Keratinocyte (primary cell): ENCODE measurements around the gene HEMK1. TPM values are rescaled to one million over a fixed set of nuclear protein-coding genes. Genes with fewer than 3 reads are reported as not detected.

Experiments
- DNase-seq: peaks from one replicate; pipeline ENCODE4 v3.0.0-alpha.2; 2011; ENCODE audit warnings: low read depth, missing footprints, low spot score
- FAIRE-seq: peaks from 2 replicates; lab custom pipeline; 2011; peaks lifted over from hg19 to GRCh38; lab: Jason Lieb, UNC
- H2AFZ ChIP-seq: 2 replicates; pipeline ENCODE4 v1.6.0; 2012; ENCODE audit warnings: low read length, control low read depth, inconsistent platforms; ENCODE audit not compliant: control insufficient read depth
- H3K27ac ChIP-seq: 2 replicates; pipeline ENCODE4 v1.5.1; 2011; ENCODE audit warnings: low read length; ENCODE audit not compliant: control insufficient read depth, insufficient read depth
- H3K27me3 ChIP-seq: 3 replicates; pipeline ENCODE4 v1.6.0; 2011; ENCODE audit warnings: low read length; ENCODE audit not compliant: control insufficient read depth, insufficient read depth; ENCODE audit errors: extremely low read depth
- H3K36me3 ChIP-seq, 2 experiments: 2 replicates in 1 of 2; 3 replicates in 1 of 2; pipeline ENCODE4 v1.5.1; 2011; ENCODE audit warnings: low read length in 2 of 2, mild to moderate bottlenecking in 1 of 2; ENCODE audit not compliant: control insufficient read depth in 2 of 2, insufficient read depth in 2 of 2; ENCODE audit errors: extremely low read depth in 1 of 2
- H3K4me1 ChIP-seq: 3 replicates; pipeline ENCODE4 v1.5.1; 2011; ENCODE audit warnings: low read length; ENCODE audit not compliant: control insufficient read depth, insufficient read depth; ENCODE audit errors: extremely low read depth
- H3K4me2 ChIP-seq: 3 replicates; pipeline ENCODE4 v1.6.0; 2011; ENCODE audit warnings: low read depth, low read length; ENCODE audit not compliant: control insufficient read depth, insufficient read depth; ENCODE audit errors: extremely low read depth
- H3K4me3 ChIP-seq, 3 experiments: fragments of 200-600 bp in 1 of 3; sonication (generic) in 1 of 3; 2 replicates in 2 of 3; 3 replicates in 1 of 3; pipeline ENCODE4 v1.5.1; 2011 to 2016; ENCODE audit warnings: low read length in 3 of 3, mild to moderate bottlenecking in 3 of 3, control low read depth in 2 of 3, inconsistent platforms in 1 of 3, low read depth in 1 of 3, mixed read lengths in 1 of 3, mixed run types in 1 of 3, moderate library complexity in 1 of 3; ENCODE audit not compliant: control insufficient read depth in 2 of 3, insufficient read depth in 2 of 3; ENCODE audit errors: extremely low read depth in 1 of 3
- H3K79me2 ChIP-seq: 2 replicates; pipeline ENCODE4 v1.6.0; 2012; ENCODE audit warnings: low read length; ENCODE audit not compliant: control insufficient read depth, insufficient read depth
- H3K9ac ChIP-seq: 3 replicates; pipeline ENCODE4 v1.6.0; 2011; ENCODE audit warnings: low read length; ENCODE audit not compliant: control insufficient read depth, insufficient read depth; ENCODE audit errors: extremely low read depth
- H3K9me1 ChIP-seq: 3 replicates; pipeline ENCODE4 v1.6.0; 2011; ENCODE audit warnings: low read length; ENCODE audit not compliant: control insufficient read depth, insufficient read depth; ENCODE audit errors: extremely low read depth
- H3K9me3 ChIP-seq: 2 replicates; pipeline ENCODE4 v1.5.1; 2012; ENCODE audit warnings: low read depth, low read length; ENCODE audit not compliant: control insufficient read depth
- H4K20me1 ChIP-seq: 3 replicates; pipeline ENCODE4 v1.6.0; 2011; ENCODE audit warnings: low read length; ENCODE audit not compliant: control insufficient read depth, insufficient read depth; ENCODE audit errors: extremely low read depth
- CTCF ChIP-seq, 3 experiments: IDR thresholded peaks in 1 of 3; conservative IDR thresholded peaks in 1 of 3; optimal IDR thresholded peaks in 1 of 3; 2 replicates in 2 of 3; 3 replicates in 1 of 3; pipeline versions ENCODE3 to v1.5.1; 2011; ENCODE audit warnings: low read length in 3 of 3, mild to moderate bottlenecking in 3 of 3, moderate library complexity in 2 of 3, control low read depth in 1 of 3, inconsistent platforms in 1 of 3; ENCODE audit not compliant: insufficient read depth in 2 of 3; ENCODE audit errors: extremely low read depth in 1 of 3
- EZH2 ChIP-seq: IDR thresholded peaks from one replicate; pipeline ENCODE4 v1.6.1; 2012; ENCODE audit warnings: inconsistent platforms, mild to moderate bottlenecking, low read length, moderate library complexity
- dilution Hi-C: fragments of 300-500 bp; cut with MboI; formaldehyde crosslinking; loops from one replicate; pipeline ENCODE4 v1.7.0; 2020; ENCODE audit warnings: low sequenced_read_pairs; ENCODE audit not compliant: extremely low pct_ligation_motif_present
- polyA plus RNA-seq, 5 experiments: library from polyadenylated mRNA; depleted of rRNA in 3 of 5; stranded (reverse) in 3 of 5; stranded (forward) in 1 of 5; unstranded in 1 of 5; fragments of >200 nt; gene quantifications; 1 replicate in 1 of 5; 2 replicates in 3 of 5; 3 replicates in 1 of 5; pipeline versions ENCODE4 v1.2.1 to v1.2.3, GENCODE V29; 2011 to 2012; ENCODE audit warnings: missing spikeins in 2 of 5, low read depth in 1 of 5, low replicate concordance in 1 of 5

HEMK1 gene
- polyA plus RNA-seq, 1 donor (not counting 4 experiments of a cell fraction or from before 2014, with no cell fraction given) = 13.0 TPM

- Histone ChIP-seq H3K27ac (peak overlapping the region; percentile 73), H3K36me3 (peaks cover 12 to 22% of the 10 kb centered on the region in 2 experiments), H3K9me3 (no peaks in the 10 kb centered on the region), H4K20me1 (no peaks in the 10 kb centered on the region), H3K79me2 (peaks cover 83% of the 10 kb centered on the region), H3K27me3 (no peaks in the 10 kb centered on the region), H3K4me3 (peak overlapping the region in 1 of 3 experiments; percentile 46), H3K9me1 (peaks cover 5% of the 10 kb centered on the region), H3K4me2 (peak overlapping the region; percentile 72), H3K9ac (peak overlapping the region; percentile 48), H2AFZ (no peak overlapping the region), H3K4me1 (peaks cover 90% of the 10 kb centered on the region)
- peak; percentile 87 for DNase-seq
- peak; percentile 99 for FAIRE-seq
- TF ChIP-seq CTCF (optimal IDR thresholded peaks at IDR 0.05 in 1 of 3, IDR thresholded peaks at IDR 0.05 in 1 of 3, conservative IDR thresholded peaks at IDR 0.05 in 1 of 3; ENCODE audit: extremely low read depth in 1 of 3, insufficient read depth in 2 of 3, low read length in 3 of 3) = peak in 2 of 3 experiments; percentile 53
- no peak for TF ChIP-seq EZH2
- dilution Hi-C loops = no loop called here
Measured at GRCh38 chr3:50627407-50628051, 58.2 kb downstream of the HEMK1 start.

- Histone ChIP-seq H3K4me2 (no peak overlapping the region), H3K27ac (no peak overlapping the region), H3K4me3 (no peak overlapping the region), H4K20me1 (no peaks in the 10 kb centered on the region), H3K9me1 (peaks cover 4% of the 10 kb centered on the region), H3K9ac (no peak overlapping the region), H3K36me3 (peaks cover 11 to 17% of the 10 kb centered on the region in 2 experiments), H3K79me2 (peaks cover 88% of the 10 kb centered on the region), H3K4me1 (peaks cover 84% of the 10 kb centered on the region), H3K27me3 (no peaks in the 10 kb centered on the region), H3K9me3 (no peaks in the 10 kb centered on the region), H2AFZ (no peak overlapping the region)
- dilution Hi-C loops = no loop called here
- DNase-seq (no peak), FAIRE-seq (no peak)
- no peak for TF ChIP-seq CTCF (optimal IDR thresholded peaks at IDR 0.05 in 1 of 3, IDR thresholded peaks at IDR 0.05 in 1 of 3, conservative IDR thresholded peaks at IDR 0.05 in 1 of 3; ENCODE audit: extremely low read depth in 1 of 3, insufficient read depth in 2 of 3, low read length in 3 of 3)
- TF ChIP-seq EZH2 = no peak
Measured at GRCh38 chr3:50628601-50629000, 59.3 kb downstream of the HEMK1 start.
